Activated naive CD8-positive, alpha-beta T cell (primary cell): ENCODE data around the gene STRIP1.

Source experiments
- H3K27ac Mint-ChIP-seq: one replicate; pipeline ENCODE4 v1.8.0; 2021; ENCODE audit warnings: mixed read lengths
- H3K27me3 Mint-ChIP-seq: one replicate; pipeline ENCODE4 v1.8.0; 2021; ENCODE audit warnings: mixed read lengths
- H3K36me3 Mint-ChIP-seq: one replicate; pipeline ENCODE4 v1.8.0; 2021; ENCODE audit warnings: mixed read lengths
- H3K4me1 Mint-ChIP-seq: one replicate; pipeline ENCODE4 v1.8.0; 2021; ENCODE audit warnings: low read depth, mixed read lengths
- H3K4me3 Mint-ChIP-seq: one replicate; pipeline ENCODE4 v1.8.0; 2021; ENCODE audit warnings: mild to moderate bottlenecking, mixed read lengths
- H3K9me3 Mint-ChIP-seq: one replicate; pipeline ENCODE4 v1.8.0; 2021; ENCODE audit warnings: low read depth, mixed read lengths

STRIP1 gene

DNA sequence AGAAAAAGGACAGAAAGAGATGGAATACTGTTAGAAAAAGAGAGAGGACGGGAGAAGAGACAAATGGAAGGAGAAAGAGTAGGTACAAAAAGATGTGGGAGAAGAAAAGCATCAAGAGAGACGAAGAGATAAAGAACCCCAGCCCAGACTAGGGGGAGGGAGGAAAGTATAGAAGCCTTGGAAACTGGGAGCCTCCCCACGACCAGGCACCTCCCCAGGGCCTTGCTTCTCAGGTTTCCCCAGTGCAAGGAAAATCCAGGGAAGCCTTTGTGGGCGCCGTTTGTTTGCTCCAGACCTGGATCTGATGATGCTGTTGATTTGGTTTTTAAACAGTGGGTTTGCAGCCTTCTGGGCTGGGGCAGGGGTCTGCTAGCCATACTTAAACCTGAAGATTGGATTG is 51.2 kb downstream of the STRIP1 start:
- Mint-ChIP-seq H3K36me3 (no peaks in the 10 kb centered on the region), H3K9me3 (no peaks in the 10 kb centered on the region), H3K27me3 (peaks cover 38% of the 10 kb centered on the region), H3K4me1 (peaks cover 9% of the 10 kb centered on the region), H3K4me3 (peak overlapping the region; percentile 14), H3K27ac (no peak overlapping the region)

DNA sequence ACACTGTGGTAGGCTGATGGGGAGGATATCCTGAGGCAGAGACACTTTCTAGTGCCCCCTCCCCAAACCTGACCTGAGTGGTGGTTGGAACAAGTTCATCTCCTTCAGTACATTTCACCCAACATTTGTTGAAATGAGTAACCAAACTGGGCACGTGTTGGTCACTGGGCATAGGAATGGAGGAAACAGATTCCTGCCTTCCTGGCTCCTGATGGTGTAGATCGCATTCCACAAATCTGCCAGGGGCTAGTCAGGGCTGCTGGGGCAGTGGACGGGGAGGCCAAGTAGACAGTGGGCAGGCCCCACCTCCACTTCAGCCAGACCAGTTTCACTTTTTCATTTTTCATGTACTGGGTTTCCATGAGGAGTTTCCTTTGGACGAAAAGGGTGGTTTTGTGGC is 52.5 kb downstream of the STRIP1 start:
- no peaks in the 10 kb centered on the region for H3K9me3 Mint-ChIP-seq
- H3K4me3 Mint-ChIP-seq = no peak overlapping the region
- no peak overlapping the region for H3K27ac Mint-ChIP-seq
- H3K4me1 Mint-ChIP-seq = peaks cover 9% of the 10 kb centered on the region
- no peaks in the 10 kb centered on the region for H3K36me3 Mint-ChIP-seq
- H3K27me3 Mint-ChIP-seq = peaks cover 35% of the 10 kb centered on the region

DNA sequence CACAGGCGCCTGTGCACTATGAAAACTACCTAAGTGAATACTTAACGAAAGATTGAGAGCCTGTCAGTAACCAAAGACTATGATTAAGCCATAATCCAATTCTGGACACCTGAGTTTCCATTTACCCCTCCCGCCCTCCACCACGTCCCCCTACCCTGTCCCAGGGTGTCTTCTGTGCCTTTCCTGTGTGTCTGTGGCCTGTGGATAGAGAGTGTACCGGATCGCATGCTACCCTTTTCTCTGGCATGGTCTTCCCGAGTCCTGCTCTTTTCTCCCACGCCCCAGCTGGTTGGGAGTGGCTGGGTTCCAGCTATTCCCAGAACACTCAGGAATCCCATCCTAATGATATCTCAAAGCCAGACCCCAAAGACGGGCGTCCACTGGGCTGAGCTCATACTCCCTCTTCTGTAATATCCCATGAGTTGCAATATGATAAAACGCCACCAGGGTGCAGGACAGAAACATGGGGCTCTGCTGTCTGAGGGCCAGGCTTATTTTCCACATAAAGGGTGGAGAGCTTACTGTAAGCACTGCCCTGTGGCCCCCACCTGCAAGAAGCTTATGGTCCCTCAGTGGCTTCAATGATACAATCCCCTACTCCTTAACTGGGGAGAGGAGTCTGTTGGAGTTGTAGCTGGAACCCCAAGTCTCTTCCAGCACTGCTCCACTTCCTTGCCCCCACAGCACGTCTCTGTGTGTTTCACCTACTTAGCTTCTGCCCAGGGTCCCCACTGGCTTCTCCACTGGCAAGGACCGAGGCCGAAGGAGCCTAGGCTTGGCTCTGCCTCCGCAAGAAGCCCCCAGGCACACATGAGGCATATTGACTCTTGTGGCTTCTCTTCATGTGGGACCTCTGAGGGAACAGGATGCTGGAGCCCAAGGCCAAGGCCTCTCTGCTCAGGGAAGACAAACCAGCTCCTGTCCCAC is 53.7 kb downstream of the STRIP1 start:
- H3K27ac Mint-ChIP-seq = no peak overlapping the region
- peaks cover 30% of the 10 kb centered on the region for H3K27me3 Mint-ChIP-seq
- no peak overlapping the region for H3K4me3 Mint-ChIP-seq
- no peaks in the 10 kb centered on the region for H3K36me3 Mint-ChIP-seq
- no peaks in the 10 kb centered on the region for H3K9me3 Mint-ChIP-seq
- H3K4me1 Mint-ChIP-seq = peaks cover 9% of the 10 kb centered on the region

DNA sequence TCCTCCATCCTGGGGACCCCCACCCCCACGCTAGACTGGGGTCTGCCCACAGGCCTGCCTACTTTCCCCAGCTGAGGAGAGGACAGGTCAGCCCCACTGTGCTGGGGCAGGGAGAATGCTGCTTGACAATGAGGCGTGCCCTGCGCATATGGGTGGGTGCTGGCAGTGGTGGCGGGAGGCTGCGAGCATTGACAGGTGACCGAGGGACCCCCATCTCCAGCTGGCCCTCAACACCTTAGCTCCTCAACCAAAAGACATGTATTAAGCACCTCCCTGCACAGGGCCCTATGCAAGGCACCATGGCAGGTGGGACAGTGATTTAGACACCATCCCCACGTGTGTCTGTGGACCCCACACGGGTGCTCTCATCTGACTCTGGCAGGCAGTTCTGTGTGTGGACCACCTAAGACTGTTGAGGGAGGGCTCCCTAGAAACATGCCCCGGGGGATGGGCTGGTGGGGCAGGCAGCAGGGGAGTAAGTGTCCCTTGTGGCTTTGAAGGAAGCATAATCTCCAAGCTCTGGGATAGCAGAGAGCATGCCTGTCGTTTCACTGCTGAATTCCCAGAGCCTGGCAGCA is 54.4 kb downstream of the STRIP1 start:
- peaks cover 25% of the 10 kb centered on the region for H3K27me3 Mint-ChIP-seq

DNA sequence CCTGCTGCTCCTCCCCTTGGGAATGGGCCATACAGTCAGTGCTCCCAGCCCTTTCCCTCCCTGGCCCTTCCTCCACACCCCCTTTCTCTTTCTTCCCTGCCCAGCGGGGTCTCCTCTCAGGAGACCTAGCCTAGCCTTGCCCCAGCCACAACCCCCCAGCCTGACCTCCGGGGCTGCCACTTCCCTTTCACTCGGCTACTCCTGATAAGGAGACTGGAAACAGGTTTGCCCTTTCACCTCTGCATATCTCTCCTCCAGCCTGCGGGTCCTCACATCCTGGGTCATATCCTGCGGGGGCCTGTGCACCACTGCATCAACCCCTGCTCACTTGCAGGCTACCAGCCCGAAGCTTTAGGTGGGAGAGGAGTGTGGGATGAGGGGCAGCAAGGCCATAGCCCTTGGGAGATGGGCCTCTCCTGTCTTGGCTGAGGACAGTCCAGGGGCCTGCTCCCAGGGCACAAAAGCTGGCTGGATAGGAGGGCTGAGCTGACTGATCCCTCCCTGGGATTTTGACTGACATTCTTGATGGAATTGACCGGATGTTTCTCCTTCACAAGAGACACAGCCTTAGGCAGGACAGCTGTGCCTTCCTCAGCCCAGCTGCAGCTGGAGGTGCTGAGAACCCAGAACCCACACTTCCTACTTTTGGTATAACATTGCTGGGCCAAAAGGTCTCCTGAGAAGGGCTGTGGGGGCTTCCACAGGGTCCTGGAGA is 55.3 kb downstream of the STRIP1 start:
- peaks cover 2% of the 10 kb centered on the region for H3K4me1 Mint-ChIP-seq
- no peaks in the 10 kb centered on the region for H3K36me3 Mint-ChIP-seq
- no peaks in the 10 kb centered on the region for H3K9me3 Mint-ChIP-seq
- H3K27me3 Mint-ChIP-seq = peaks cover 25% of the 10 kb centered on the region
- H3K27ac Mint-ChIP-seq = no peak overlapping the region
- H3K4me3 Mint-ChIP-seq = no peak overlapping the region

More for the DNA sequence above, 54.4 kb downstream of the STRIP1 start:
- Mint-ChIP-seq H3K4me1 (peaks cover 2% of the 10 kb centered on the region), H3K4me3 (no peak overlapping the region), H3K9me3 (no peaks in the 10 kb centered on the region), H3K36me3 (no peaks in the 10 kb centered on the region), H3K27ac (no peak overlapping the region)

DNA sequence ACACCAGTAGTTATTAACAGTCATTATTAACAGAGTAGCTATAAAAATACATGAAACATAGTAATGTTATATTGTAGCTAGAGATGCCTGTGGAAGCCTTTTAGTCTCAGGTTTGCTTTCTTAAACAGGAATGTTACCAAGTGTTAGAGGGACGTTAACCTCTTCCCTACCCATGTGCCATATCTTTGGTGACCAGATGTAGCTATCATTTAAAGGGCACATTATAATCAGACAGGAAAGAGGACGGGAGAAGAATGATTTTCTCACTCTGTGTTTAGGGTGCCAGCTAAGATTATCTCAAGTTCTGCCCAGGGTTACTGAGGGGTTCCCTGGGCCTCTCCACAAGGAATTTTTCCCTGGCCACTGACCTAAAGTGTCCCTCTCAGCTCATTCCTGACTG is 57.0 kb downstream of the STRIP1 start:
- Mint-ChIP-seq H3K27me3 (peaks cover 18% of the 10 kb centered on the region), H3K4me1 (no peaks in the 10 kb centered on the region), H3K9me3 (no peaks in the 10 kb centered on the region), H3K36me3 (no peaks in the 10 kb centered on the region), H3K27ac (no peak overlapping the region), H3K4me3 (no peak overlapping the region)

DNA sequence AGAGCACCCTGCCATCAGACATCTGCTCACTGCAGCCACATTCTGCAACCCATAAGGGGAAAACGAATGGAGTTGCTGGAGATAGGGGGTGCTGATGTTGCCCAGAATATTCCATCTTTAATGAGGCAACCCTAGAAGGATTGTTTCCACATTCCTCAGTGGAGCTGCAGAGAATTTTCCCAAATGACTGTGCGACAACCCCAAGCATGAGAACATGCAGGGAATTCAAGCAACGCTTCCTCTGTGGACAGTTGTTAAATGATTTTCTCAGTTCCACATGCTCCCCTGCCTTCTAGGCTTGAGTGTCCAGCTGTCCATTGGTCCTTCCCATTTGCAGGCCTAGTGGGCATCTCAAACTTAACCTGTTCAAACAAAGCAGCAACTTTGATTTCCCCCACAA is 57.4 kb downstream of the STRIP1 start:
- H3K27me3 Mint-ChIP-seq = peaks cover 18% of the 10 kb centered on the region
- no peak overlapping the region for H3K4me3 Mint-ChIP-seq
- no peak overlapping the region for H3K27ac Mint-ChIP-seq
- H3K4me1 Mint-ChIP-seq = no peaks in the 10 kb centered on the region
- no peaks in the 10 kb centered on the region for H3K9me3 Mint-ChIP-seq
- no peaks in the 10 kb centered on the region for H3K36me3 Mint-ChIP-seq

DNA sequence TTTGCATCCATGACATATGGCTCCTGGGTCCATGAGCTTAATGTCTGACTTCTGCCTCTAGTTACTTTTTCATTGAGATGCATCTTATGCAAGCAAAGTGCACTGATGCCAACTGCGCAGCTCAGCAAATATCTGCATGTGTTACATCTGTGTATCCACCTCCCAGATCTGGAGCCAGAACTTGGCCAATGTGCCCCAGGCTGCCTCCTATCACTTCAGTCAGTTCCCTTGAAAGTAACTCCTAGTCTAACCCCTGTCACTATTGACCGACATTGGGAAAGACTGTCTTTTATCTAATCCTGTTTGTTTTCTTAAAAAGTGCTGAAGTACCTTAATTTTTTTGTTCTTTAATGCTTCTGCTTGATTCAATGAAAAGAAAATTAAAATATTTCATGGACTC is 58.6 kb downstream of the STRIP1 start:
- no peaks in the 10 kb centered on the region for H3K36me3 Mint-ChIP-seq
- H3K27me3 Mint-ChIP-seq = peaks cover 16% of the 10 kb centered on the region
- H3K9me3 Mint-ChIP-seq = no peaks in the 10 kb centered on the region
- no peaks in the 10 kb centered on the region for H3K4me1 Mint-ChIP-seq
- no peak overlapping the region for H3K4me3 Mint-ChIP-seq
- H3K27ac Mint-ChIP-seq = no peak overlapping the region

DNA sequence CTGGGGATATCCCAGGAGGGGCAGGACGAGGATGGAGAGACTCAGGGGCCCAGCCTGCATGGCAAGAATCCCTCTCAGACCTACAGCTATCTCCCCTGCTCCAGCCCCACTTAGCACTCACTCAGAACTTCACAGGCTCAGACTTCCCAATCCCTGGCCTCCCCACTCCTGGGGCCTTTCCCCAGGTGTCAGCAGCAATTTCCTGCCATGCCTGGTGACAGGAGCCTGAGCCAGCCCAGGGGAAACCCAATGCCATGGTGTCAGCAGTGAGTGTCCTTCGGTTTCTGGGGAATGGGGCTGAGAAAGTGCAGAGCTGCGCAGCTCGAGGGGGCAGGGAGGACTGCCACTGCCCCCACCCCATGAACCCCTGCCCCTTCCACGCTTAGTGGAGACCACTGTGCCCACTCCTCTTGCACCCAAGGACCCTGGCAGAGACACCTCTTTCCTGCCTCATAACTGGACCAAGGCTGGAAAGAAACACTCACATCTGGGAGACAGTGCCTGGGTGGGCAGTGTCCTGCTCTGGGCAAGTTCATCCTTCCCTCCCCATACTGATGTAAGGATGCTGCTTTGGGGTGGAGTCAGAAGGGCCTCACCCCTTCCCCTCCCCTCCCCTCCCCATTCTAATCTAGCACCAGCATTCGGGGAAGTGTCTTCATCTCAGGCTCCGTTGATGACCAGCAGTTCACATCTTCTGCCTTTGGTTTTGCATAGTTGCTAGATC is 60.7 kb downstream of the STRIP1 start:
- Mint-ChIP-seq H3K4me3 (no peak overlapping the region), H3K36me3 (no peaks in the 10 kb centered on the region), H3K9me3 (no peaks in the 10 kb centered on the region), H3K27me3 (peaks cover 14% of the 10 kb centered on the region), H3K4me1 (no peaks in the 10 kb centered on the region), H3K27ac (no peak overlapping the region)

DNA sequence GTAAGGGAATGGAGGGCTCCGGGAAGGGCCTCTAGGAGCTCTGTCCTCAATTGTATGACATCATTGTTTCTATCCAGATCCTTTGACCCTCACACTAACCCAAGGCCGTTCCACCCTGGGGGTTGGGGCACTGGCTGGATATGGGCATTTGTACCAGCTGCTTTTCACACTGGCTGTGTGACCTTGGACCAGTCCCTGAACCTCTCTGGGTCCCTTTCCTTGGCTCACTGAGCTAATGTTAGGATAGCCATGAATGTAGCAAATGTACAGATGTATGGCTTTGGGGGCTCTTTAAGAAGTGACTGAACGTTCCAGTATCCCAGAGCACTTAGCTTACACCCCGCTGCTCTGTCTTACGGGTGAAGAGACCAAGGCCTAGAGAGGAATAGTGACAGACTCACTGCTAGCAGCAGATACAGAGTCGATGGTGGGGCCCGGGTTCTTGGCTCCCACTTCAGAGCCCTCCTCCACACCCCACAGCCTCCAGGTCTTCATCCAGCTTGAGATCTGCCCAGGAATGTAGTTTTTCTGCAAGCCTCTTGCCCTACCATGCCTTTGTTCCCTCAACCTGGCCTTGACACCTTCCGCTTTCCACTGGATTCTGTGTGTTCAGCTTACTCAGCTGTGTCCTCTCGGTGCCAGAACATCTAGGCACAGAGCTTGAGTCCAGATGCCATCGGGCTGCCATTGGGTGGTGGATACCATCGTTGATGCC is 63.2 kb downstream of the STRIP1 start:
- Mint-ChIP-seq H3K9me3 (no peaks in the 10 kb centered on the region), H3K36me3 (no peaks in the 10 kb centered on the region), H3K27me3 (peaks cover 11% of the 10 kb centered on the region), H3K4me3 (no peak overlapping the region), H3K27ac (no peak overlapping the region), H3K4me1 (peaks cover 2% of the 10 kb centered on the region)

DNA sequence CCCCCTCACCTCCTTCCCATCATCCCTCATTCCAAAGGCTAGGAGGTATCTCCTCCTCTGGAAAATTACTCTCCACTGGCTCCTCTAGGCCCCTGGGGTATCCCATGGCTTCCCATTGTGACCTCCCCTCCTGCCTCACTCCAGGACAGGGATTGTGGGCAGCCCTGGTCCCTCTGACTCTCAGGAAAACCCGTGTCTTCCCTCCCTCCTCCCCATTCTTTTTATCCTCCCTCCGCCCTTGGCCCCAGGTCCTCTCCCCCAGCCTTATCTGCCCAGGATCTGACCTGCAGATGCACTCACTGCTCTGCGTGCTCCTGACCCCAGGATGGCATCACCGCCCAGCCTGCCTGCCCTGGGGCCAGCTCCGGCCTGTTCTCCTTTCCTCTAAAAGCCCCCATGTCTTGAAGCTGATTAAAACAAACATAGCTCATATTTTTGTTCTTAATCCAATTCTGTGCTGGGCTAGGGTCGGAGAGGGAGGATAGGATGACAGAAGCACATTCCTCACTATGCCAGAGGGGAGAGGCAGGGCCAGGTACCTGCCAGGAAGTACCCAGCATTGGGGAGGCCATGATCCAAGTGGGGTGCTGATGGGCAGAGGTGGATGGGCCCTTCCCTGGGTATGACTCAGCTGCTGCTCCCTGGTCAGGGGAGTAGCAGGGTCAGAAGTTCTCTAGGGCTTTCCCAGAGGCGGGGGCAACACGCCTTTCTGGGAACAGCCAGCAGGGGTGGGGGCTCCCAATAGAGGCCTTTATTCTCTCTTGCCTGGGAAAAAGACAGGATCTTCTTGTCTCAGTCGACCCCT is 64.0 kb downstream of the STRIP1 start:
- Mint-ChIP-seq H3K27ac (no peak overlapping the region), H3K4me3 (no peak overlapping the region), H3K9me3 (no peaks in the 10 kb centered on the region), H3K4me1 (peaks cover 2% of the 10 kb centered on the region), H3K27me3 (peaks cover 11% of the 10 kb centered on the region), H3K36me3 (no peaks in the 10 kb centered on the region)

DNA sequence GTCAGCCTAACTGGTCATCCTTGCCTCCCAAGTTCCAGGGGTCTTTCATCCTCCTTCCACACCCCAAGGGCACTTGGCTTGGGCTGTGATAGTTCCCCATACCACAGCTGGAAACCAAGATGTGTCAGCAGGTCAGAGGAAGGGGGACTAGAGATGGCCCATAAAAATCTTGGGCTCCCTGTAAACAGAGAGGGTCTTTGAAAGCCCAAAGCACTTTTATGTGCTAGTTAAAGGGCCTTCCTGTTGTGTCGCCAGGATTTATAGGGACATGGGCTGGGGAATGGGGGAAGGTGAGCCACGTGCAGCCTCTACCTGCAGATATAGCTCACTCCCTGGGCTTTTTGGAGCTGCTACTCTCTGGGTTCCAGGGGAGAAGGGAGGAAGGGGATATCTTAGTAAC is 65.9 kb downstream of the STRIP1 start:
- H3K4me1 Mint-ChIP-seq = peaks cover 2% of the 10 kb centered on the region
- H3K27ac Mint-ChIP-seq = no peak overlapping the region
- no peaks in the 10 kb centered on the region for H3K9me3 Mint-ChIP-seq
- no peaks in the 10 kb centered on the region for H3K36me3 Mint-ChIP-seq
- peaks cover 9% of the 10 kb centered on the region for H3K27me3 Mint-ChIP-seq
- no peak overlapping the region for H3K4me3 Mint-ChIP-seq

DNA sequence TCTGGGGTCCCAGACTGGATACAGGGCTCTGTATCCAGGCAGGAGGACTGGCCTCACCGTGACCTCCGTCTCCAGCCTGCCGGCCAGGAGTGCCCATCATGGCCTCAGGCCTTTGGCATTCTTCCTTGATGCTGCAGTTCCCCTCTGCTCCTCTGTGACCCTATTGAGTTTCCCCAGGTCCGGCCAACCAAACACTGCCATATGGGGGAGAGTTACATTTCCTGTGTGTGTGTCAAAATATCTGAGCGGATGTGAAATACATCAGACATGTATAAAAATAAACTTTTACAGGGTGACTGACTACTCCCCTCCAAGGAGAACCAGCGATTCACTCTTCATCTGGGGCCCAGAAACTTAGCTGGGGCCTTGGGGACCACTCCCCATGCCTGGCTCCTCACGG is 67.7 kb downstream of the STRIP1 start:
- Mint-ChIP-seq H3K4me3 (no peak overlapping the region), H3K36me3 (no peaks in the 10 kb centered on the region), H3K27me3 (no peaks in the 10 kb centered on the region), H3K9me3 (no peaks in the 10 kb centered on the region), H3K27ac (no peak overlapping the region), H3K4me1 (peaks cover 2% of the 10 kb centered on the region)
